ENCODE results near the gene VSNL1. TPM values are rescaled to one million over a fixed set of nuclear protein-coding genes. Genes with fewer than 3 reads are reported as not detected.

VSNL1 gene
- total RNA-seq, 2 experiments from 2014 or later = not detected

DNA sequence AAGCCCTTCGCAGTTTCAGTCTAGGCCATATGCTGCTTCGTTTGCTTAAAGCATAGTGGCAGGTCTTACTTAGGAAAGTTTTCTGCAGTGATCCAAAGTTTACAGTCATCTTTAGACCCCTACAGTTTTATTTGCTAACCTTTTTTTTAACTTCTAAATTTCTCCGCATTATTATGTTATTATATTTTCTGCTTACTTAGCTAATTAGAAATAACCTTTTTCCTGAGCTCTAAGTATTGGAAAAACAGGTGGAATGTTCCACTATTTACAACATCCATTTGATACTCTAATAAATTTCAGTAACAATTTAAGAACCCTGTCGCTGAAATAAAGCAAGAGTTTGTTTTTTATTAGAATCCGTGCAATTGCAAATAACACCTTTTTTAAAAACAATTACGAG lies 18.2 kb upstream of the VSNL1 start:
- ChIA-PET POLR2A (interaction anchor here (0.7 kb wide), 1 partner anchor 439 kb away, joined by 3 read pairs; no protein-coding TSS in a partner anchor), CTCF (no interaction called here)
- no peak for TF ChIP-seq CTCF (IDR thresholded peaks at IDR 0.05)
- H3K9me3 Mint-ChIP-seq = no peaks in the 10 kb centered on the region
- no peak overlapping the region for H3K27ac Mint-ChIP-seq
- ATAC-seq (no peak), DNase-seq (no peak)
- peaks cover 14% of the 10 kb centered on the region for H3K27me3 Mint-ChIP-seq
- no peak overlapping the region for H3K4me3 Mint-ChIP-seq
- intact Hi-C loops (cut with micrococcal nuclease) = no loop called here
- H3K4me1 Mint-ChIP-seq (ENCODE audit: low read depth) = no peaks in the 10 kb centered on the region
- no peaks in the 10 kb centered on the region for H3K36me3 Mint-ChIP-seq (ENCODE audit: low read depth)

GRCh38 chr2:17529771-17530170 lies 10.7 kb upstream of the VSNL1 start:
- Mint-ChIP-seq H3K9me3 (no peaks in the 10 kb centered on the region), H3K4me3 (no peak overlapping the region), H3K27me3 (no peaks in the 10 kb centered on the region), H3K36me3 (ENCODE audit: low read depth) (no peaks in the 10 kb centered on the region), H3K4me1 (ENCODE audit: low read depth) (no peaks in the 10 kb centered on the region), H3K27ac (no peak overlapping the region)
- no peak for DNase-seq
- ChIA-PET POLR2A (no interaction called here), CTCF (no interaction called here)
- no peak for ATAC-seq
- no peak for TF ChIP-seq CTCF (IDR thresholded peaks at IDR 0.05)
- intact Hi-C loops (cut with micrococcal nuclease) = no loop called here

GRCh38 chr2:17533546-17533945 lies 7.0 kb upstream of the VSNL1 start:
- H3K36me3 Mint-ChIP-seq (ENCODE audit: low read depth) = no peaks in the 10 kb centered on the region
- peaks cover 2% of the 10 kb centered on the region for H3K9me3 Mint-ChIP-seq
- no peak for ATAC-seq
- peaks cover 4% of the 10 kb centered on the region for H3K4me1 Mint-ChIP-seq (ENCODE audit: low read depth)
- TF ChIP-seq CTCF (IDR thresholded peaks at IDR 0.05) = no peak
- no peak overlapping the region for H3K4me3 Mint-ChIP-seq
- CTCF ChIA-PET = no interaction called here
- H3K27ac Mint-ChIP-seq = no peak overlapping the region
- POLR2A ChIA-PET = no interaction called here
- peaks cover 17% of the 10 kb centered on the region for H3K27me3 Mint-ChIP-seq
- no peak for DNase-seq
- intact Hi-C loops (cut with micrococcal nuclease) = no loop called here

DNA sequence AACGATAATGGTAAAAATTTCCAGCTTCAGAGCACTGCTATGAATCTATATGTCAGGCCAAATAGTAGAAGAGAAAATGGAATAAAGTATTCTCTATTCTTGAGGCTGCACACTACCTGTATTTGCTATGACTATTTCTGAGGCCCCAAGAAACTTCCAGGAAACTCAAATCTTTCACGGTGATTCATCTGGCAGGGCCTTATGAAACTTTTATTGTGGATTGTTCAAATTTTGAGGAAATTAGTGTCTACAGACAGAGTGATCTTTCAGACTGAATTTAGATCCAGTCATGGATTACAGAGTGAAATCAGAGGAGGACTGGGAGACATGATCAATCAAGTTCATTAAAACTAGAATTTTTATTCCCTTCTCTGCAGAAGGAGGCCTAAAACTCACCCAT lies 4.1 kb upstream of the VSNL1 start:
- intact Hi-C loops (cut with micrococcal nuclease) = no loop called here
- Mint-ChIP-seq H3K4me1 (ENCODE audit: low read depth) (peaks cover 4% of the 10 kb centered on the region), H3K27ac (no peak overlapping the region)

More for the DNA sequence above, 4.1 kb upstream of the VSNL1 start:
- DNase-seq (no peak), ATAC-seq (no peak)
- ChIA-PET POLR2A (no interaction called here), CTCF (no interaction called here)
- Mint-ChIP-seq H3K27me3 (peaks cover 40% of the 10 kb centered on the region), H3K4me3 (no peak overlapping the region), H3K9me3 (peaks cover 2% of the 10 kb centered on the region), H3K36me3 (ENCODE audit: low read depth) (no peaks in the 10 kb centered on the region)
- TF ChIP-seq CTCF (IDR thresholded peaks at IDR 0.05) = no peak
